HG03060 (cell line): ENCODE data around the gene ADCY7.

Experiments used
- ATAC-seq: cut with Tn5 transposase; IDR thresholded peaks from one replicate; pipeline ENCODE4 v1.9.1; 2021; ENCODE audit warnings: low read depth, moderate number of reproducible peaks; ENCODE audit not compliant: unreplicated experiment

Gene ADCY7

DNA sequence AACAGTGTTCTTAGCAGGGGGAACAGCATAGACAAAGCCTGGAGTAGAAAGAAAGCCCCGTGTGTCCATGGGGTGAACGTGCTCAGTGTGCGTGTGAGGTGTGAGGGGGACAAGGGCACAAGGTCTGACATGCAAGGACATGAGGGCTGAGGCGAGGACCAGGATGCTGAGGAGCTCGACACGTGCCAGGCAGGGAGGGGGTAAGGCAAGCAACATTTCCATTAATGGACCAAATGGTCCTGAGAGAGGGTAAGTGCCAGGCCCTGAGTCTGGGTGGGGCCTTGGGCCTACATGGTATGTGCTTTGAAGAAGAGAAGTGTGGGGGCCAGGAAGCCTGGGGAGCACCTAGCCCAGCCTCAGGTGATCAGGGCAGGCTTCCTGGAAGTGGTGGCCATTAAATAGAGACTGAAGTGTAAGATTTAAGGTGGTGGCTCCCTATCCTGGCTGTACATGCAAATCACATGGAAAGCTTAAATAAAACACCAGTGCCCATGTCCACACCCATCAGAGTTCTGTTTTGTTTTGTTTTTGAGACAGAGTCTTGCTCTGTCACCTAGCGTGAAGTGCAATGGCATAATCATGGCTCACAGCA, 29.3 kb downstream of the ADCY7 start:
- ATAC-seq, result no peak

DNA sequence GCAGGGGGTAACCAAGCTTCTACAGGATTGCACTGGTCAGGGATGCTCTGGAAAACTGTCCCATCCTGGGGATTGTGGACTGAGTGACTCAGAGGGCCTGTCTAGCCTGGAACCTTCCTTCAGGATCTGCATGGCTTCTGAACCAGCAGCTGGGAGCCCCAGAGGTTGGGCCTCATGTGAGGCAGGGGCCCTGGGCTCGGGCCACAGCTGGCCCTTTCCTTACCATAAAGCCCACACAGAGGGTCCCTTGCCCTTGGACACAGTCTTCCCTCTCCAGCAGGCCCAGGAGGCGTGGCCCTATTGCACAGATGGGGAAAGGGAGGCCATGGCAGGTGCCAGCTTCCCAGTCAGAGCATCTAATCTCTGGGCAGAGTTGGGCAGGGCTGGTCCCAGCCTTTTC, 30.5 kb downstream of the ADCY7 start:
- ATAC-seq, result no peak

DNA sequence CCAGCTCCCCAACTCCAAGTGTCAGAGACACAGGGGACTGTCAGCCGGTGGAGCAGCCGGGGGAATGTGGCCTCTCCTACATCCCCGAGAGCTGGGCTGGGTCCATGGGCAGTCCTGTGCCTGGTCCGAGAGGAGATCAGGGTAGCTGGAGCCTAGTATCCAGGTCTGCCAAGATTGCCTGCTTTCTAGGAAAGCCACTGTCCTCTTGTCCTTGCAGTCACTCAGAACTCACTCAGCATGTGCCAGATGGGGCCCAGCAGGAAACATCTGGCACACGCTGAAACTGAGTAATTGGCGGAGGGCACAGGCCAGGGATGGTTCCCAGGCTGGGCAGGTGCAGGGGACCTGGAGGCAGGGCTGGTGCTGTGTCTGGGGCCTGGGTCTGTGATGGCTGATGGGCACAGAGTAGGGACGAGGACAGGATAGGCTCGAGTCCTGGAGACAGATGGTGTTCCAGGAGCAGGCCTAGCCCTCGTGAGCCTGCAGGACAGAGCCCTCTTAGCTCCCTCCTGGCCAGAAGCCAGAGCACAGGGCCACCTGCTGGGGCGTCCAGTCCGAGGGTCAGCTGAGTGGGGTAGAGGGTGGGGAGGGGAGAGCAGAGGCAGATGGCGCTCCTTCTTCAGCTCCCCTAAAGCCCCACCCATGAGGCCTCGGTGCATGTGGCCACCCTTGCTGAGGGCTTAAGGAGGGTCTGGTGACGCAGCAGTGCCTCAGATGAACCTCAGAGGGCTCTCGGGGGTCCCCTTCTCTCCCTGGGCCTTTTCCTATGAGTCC, 31.1 kb downstream of the ADCY7 start:
- no peak for ATAC-seq

GRCh38 chr16:50298075-50298460, 31.7 kb downstream of the ADCY7 start:
- ATAC-seq, result no peak

GRCh38 chr16:50298591-50299507, 32.5 kb downstream of the ADCY7 start:
- no peak for ATAC-seq

DNA sequence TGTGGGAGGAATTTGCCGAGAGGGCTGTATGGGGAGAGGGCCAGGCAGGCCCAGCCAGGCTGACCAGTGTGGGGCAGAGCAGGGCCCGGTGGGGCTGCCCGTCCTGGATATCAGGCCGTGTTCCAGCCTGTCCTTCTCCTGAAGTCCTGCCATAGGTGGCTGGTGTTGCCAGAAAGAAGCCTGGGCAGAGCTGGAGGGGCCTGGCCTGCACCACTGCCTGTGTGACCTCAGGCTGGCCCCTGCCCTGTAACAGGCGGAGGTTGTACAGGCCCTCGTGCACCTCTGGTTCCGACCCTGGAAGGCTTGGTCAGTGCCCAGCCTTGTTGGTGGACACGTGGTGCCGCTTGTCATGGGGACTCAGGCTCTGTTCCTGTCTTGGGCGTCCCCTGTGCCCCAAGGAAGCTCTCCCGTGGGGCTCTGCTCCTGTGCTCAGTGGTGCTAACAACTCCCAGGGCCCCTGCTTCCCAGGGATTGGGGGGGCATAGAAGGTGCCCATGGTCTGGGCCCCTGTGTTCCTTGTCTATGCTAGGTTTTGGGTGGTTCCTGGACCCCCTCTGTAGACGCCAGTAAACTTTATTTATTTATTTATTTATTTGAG, 33.3 kb downstream of the ADCY7 start:
- no peak for ATAC-seq

DNA sequence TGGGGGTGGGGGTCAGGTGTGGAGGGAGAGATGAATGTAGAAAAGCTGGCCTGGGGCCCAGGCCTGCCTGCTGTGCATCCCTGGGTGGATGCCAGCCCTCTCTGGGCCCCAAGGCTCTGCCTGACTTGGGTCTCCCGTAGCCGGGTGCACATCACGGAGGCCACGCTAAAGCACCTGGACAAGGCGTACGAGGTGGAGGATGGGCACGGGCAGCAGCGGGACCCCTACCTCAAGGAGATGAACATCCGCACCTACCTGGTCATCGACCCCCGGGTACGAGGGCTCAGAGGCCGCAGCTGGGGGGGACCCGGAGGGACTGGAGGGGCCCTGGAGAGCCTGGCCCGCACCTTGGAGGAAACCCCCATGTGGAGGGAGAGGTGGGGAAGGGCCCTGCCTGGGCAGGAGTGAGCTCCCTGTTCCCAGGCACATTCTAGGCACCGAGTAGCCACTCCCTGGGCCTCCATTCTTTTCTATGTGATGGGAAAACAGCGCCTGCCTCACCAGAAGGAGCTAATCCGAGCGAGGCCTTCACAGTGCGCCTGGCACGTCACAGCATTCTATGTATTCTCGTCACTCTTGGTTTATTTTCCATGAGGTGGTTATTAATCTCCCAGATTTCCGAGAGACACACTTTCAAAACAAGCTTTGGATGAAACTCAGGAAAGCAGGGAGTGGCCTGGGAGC, 34.7 kb downstream of the ADCY7 start:
- no peak for ATAC-seq

DNA sequence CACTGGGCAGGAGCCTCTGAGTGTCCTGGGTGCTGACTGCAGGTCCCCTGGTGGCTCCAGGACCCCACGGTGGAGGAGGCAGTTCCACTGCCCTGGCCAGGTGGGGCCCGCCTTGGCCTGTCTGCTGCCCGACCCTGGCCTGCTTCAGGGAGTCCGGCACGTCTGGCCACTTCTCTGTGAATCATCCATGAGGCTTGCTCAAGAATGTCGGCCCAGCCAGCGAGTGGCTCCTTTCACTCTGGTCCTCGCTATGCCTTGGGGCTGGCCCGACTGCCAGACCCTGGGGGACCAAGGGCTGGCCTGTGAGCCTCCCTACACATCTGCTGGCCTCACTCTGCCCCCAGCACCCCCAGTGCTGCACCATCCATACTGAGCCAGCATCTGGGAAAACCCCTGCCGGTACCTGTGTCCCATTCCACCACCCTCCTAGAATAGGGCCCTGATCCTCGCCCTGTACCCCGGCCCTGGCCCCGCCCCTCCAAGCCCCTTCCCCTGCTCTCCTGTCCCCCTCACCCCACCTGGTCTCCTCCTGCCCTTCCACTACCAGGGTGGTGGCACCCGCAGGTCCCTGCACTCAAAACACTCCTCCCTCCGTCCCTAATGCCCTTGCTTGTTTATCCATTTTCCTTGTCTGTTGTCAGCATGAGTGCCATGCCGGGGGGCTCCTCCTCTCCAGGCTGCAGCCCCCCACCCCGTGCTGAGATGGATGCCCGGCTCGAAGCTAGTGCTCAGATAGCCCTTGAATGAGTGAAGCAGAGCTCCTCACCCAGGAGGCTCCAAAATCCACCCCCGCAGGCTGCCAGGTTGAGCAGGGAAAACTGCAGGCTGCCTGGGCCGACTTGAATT, 35.5 kb downstream of the ADCY7 start:
- no peak for ATAC-seq

DNA sequence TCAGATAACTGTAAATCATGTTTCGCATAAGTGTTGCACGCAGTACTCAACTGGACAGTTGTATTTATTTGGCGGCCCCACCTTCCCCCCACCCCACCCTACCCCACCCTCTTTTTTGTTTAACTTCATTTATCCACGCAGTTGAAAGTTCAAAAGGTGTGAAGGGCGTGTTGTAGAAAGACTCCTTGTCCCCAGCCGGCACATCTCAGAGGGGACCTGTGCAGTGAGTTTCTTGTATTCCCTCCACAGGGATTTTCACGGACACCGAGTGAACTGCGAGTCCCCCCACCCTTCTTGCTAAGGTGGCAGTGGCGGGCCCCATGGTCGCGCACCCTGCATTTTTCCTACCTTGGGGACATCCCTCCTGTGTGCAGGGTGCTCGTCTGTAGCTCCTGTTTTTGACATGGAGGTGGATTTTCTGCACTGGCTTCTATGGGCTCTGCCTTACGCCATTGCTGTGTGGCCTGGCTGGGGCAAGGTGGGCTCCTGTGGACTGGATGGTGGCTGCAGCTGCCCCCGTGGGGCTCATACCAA, 36.2 kb downstream of the ADCY7 start:
- no peak for ATAC-seq

- ATAC-seq, result no peak
These were observed 36.8 kb downstream of the ADCY7 start for GRCh38 chr16:50303041-50303604.

- ATAC-seq, result no peak
These were observed 37.5 kb downstream of the ADCY7 start for GRCh38 chr16:50303605-50304466.

GRCh38 chr16:50304467-50305440, 38.4 kb downstream of the ADCY7 start:
- no peak for ATAC-seq

DNA sequence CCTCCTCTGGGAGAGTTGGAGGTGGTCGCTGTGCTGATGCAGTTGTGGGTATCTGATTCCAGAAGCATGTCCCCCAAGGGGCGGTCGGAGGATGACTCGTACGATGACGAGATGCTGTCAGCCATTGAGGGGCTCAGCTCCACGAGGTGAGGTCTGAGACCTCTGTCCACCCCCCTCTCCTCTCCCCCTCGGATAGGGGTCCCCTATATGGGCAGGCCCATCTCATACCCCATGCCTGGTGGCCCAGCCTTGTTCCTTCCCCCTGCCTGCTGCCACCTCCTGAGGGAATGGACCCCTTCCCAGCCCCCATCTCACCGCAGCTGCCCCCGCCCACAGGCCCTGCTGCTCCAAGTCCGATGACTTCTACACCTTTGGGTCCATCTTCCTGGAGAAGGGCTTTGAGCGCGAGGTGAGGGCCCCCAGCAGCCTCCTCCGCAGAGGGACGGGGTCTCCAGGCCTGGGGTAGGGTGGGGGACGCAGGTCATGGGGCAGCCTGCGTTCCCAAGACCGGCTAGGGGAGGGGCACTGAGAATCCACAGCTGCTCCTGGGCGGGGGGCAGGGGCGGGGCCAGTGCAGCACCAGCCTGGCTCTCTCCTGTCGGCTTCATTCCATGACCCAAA, 39.2 kb downstream of the ADCY7 start:
- no peak for ATAC-seq

DNA sequence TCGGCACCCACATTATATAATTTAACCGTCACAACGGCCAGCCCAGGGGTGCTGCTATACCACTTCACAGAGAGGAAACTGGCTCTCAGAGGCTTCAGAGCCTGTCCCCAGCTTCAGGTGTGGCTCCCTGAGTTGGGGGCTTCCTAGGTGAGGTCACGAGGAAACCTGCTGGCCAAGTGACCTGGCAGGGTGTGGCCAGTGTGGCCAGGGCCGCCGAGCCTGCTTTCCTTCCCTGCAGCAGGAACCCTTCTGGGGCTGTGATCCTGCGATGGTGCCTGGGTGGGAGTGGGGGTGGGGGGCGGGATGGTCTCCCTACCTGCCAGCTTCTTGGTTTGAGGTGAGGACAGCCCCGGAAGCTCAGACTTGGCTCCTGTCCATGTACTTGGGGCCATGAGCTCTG, 39.9 kb downstream of the ADCY7 start:
- ATAC-seq, result no peak

DNA sequence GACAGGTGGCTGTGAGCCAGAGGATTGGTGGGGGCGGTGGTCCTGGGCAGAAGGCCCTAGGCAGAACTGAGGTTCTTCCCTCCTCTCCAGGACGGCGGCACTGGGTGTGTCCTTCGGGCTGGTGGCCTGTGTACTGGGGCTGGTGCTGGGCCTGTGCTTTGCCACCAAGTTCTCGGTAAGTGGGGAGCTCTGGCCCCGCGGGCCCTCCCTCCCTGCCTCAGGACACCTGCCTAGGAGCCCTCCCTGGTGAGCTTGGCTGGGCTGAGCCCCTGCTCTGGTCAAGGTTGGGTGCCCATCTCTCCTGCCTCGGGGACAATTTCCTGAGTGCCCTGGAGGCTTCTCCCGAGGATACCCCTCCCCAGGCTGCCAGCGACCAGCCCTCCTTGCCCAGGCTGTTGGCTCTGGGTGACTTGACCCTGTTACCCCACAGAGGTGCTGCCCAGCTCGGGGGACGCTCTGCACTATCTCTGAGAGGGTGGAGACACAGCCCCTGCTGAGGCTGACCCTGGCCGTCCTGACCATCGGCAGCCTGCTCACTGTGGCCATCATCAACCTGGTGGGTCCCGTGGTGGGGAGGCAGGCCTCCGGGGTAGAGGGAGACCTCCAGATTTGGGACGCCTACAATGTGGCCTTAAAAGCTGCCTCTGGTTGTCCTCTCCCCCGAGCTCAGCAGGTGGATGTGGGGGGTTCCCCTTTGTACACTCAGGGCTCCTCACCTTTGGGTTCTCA, 42.0 kb downstream of the ADCY7 start:
- no peak for ATAC-seq

DNA sequence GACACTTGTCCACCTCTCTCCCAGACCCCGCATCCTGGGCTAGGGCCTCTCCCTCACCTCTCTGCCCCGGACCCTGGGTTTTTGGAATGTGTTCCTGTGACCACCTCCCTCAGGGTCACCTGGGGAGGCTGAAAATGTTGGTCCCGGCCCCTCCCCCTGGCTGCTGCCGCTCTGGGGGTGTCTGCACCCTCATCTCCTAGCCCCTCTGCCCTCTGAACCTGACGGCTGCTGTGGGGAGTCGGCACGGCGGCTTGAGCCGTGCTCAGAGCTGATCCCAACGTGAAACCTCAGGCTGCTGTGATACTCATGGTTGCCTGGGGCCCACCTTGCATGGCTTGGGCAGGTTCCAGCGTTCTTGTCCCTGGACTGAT, 42.8 kb downstream of the ADCY7 start:
- no peak for ATAC-seq
